GM19463 (cell line): ENCODE results near the gene ANO3.
A peak's percentile ranks its signal among the peaks of the same experiment; 100 is the strongest.
"Not testable (repeated sequence)": the region's sequence is repeated elsewhere in the genome, so short reads cannot be mapped to it uniquely, and the experiment has no call there.

Experiments used
- ATAC-seq: cut with Tn5 transposase; IDR thresholded peaks from one replicate; pipeline ENCODE4 v1.9.1; 2021; ENCODE audit warnings: mild to moderate bottlenecking, moderate library complexity; ENCODE audit not compliant: unreplicated experiment

ANO3 gene

GRCh38 chr11:26331911-26332571 lies at the start of gene ANO3:
TSS of gene ANO3 (plus strand) at chr11:26332130. CDS start at chr11:26332276, 146 bp downstream.
- peak; percentile 92 for ATAC-seq

GRCh38 chr11:26283852-26284408 lies 48.0 kb upstream of the ANO3 start:
- no peak for ATAC-seq

- no peak for ATAC-seq
These were observed 46.3 kb upstream of the ANO3 start for GRCh38 chr11:26285608-26286007.

GRCh38 chr11:26286472-26287066 lies 45.4 kb upstream of the ANO3 start:
- ATAC-seq = peak; percentile 45

GRCh38 chr11:26287067-26287518 lies 44.8 kb upstream of the ANO3 start:
- ATAC-seq = no peak

- ATAC-seq = peak; percentile 74
These were observed 34.5 kb upstream of the ANO3 start for GRCh38 chr11:26297189-26297975.

GRCh38 chr11:26316372-26316771 lies 15.6 kb upstream of the ANO3 start:
- ATAC-seq = not testable (repeated sequence)

- ATAC-seq = no peak
These were observed 12.0 kb upstream of the ANO3 start for GRCh38 chr11:26319906-26320305.

- ATAC-seq = no peak
These were observed 10.4 kb upstream of the ANO3 start for GRCh38 chr11:26321516-26321915.

- ATAC-seq = no peak
These were observed 9.4 kb upstream of the ANO3 start for GRCh38 chr11:26322335-26323067.

GRCh38 chr11:26323837-26324236 lies 8.1 kb upstream of the ANO3 start:
- no peak for ATAC-seq

GRCh38 chr11:26324270-26324669 lies 7.7 kb upstream of the ANO3 start:
- no peak for ATAC-seq

- no peak for ATAC-seq
These were observed 5.0 kb upstream of the ANO3 start for GRCh38 chr11:26326793-26327400.

GRCh38 chr11:26329206-26329605 lies 2.7 kb upstream of the ANO3 start:
- ATAC-seq = no peak

GRCh38 chr11:26330262-26330661 lies 1.7 kb upstream of the ANO3 start:
- ATAC-seq = no peak

GRCh38 chr11:26332572-26332915 lies 614 bp downstream of the ANO3 start:
- ATAC-seq = no peak

GRCh38 chr11:26333906-26334305 lies 2.0 kb downstream of the ANO3 start:
- ATAC-seq = no peak

- no peak for ATAC-seq
These were observed 4.0 kb downstream of the ANO3 start for GRCh38 chr11:26335903-26336302.

GRCh38 chr11:26344647-26345046 lies 12.7 kb downstream of the ANO3 start:
- ATAC-seq = no peak

GRCh38 chr11:26348776-26349175 lies 16.8 kb downstream of the ANO3 start:
- no peak for ATAC-seq

- no peak for ATAC-seq
These were observed 18.1 kb downstream of the ANO3 start for GRCh38 chr11:26350002-26350401.
